Measurements from ENCODE around the gene SIAH1. TPM values are rescaled to one million over a fixed set of nuclear protein-coding genes. Genes with fewer than 3 reads are reported as not detected.
A peak's percentile ranks its signal among the peaks of the same experiment; 100 is the strongest.
"Not testable (repeated sequence)": the region's sequence is repeated elsewhere in the genome, so short reads cannot be mapped to it uniquely, and the experiment has no call there.

SIAH1 gene
- total RNA-seq, 4 donors from 2014 or later = 20.6 to 37.6 (median 34.4) TPM

GRCh38 chr16:48358419-48358818 lies 26.8 kb downstream of the SIAH1 start:
- DNase-seq (ENCODE audit: low spot score in 2 of 2) = no peak
- TF ChIP-seq POLR2A (IDR thresholded peaks at IDR 0.05) (no peak), CTCF (IDR thresholded peaks at IDR 0.05) (no peak)
- no peak overlapping the region for H3K4me3 ChIP-seq (ENCODE audit: low read depth, poor library complexity, severe bottlenecking)
- 93 to 97% methylated on average over 3 of the region's 3 CpGs for WGBS, 2 donors
- intact Hi-C loops (cut with DNase I; ENCODE audit: low total_unique reads) = no loop called here

GRCh38 chr16:48356633-48357376 lies 28.4 kb downstream of the SIAH1 start:
- TF ChIP-seq POLR2A (IDR thresholded peaks at IDR 0.05) (no peak), CTCF (IDR thresholded peaks at IDR 0.05) (no peak)
- intact Hi-C loops (cut with DNase I; ENCODE audit: low total_unique reads) = no loop called here
- no peak for DNase-seq (ENCODE audit: low spot score in 2 of 2)
- H3K4me3 ChIP-seq (ENCODE audit: low read depth, poor library complexity, severe bottlenecking) = no peak overlapping the region
- WGBS, 2 donors = 88 to 90% methylated on average over 4 of the region's 4 CpGs

GRCh38 chr16:48354877-48355855 lies 30.0 kb downstream of the SIAH1 start:
- WGBS, 2 donors = 84 to 87% methylated on average over 11 of the region's 11 CpGs
- no peak overlapping the region for H3K4me3 ChIP-seq (ENCODE audit: low read depth, poor library complexity, severe bottlenecking)
- no peak for DNase-seq (ENCODE audit: low spot score in 2 of 2)
- intact Hi-C loops (cut with DNase I; ENCODE audit: low total_unique reads) = loop anchor here (5.0 kb wide), 1 partner anchor 172 kb away; no protein-coding TSS in a partner anchor
- TF ChIP-seq CTCF (IDR thresholded peaks at IDR 0.05) = no peak
- TF ChIP-seq POLR2A (IDR thresholded peaks at IDR 0.05) = no peak

GRCh38 chr16:48354385-48354784 lies 30.8 kb downstream of the SIAH1 start:
- not testable (repeated sequence) for DNase-seq (ENCODE audit: low spot score in 2 of 2); H3K4me3 ChIP-seq (ENCODE audit: low read depth, poor library complexity, severe bottlenecking)
- intact Hi-C loops (cut with DNase I; ENCODE audit: low total_unique reads) = loop anchor here (5.0 kb wide), 1 partner anchor 173 kb away; no protein-coding TSS in a partner anchor
- 93 to 98% methylated on average over 5 of the region's 5 CpGs for WGBS, 2 donors

GRCh38 chr16:48353565-48354163 lies 31.5 kb downstream of the SIAH1 start:
- H3K4me3 ChIP-seq (ENCODE audit: low read depth, poor library complexity, severe bottlenecking) = no peak overlapping the region
- intact Hi-C loops (cut with DNase I; ENCODE audit: low total_unique reads) = loop anchor here (5.0 kb wide), 1 partner anchor 174 kb away; no protein-coding TSS in a partner anchor
- peak in 1 of 2 donors; percentile 60 for DNase-seq (ENCODE audit: low spot score in 2 of 2)
- 25 to 28% methylated on average over 7 of the region's 7 CpGs for WGBS, 2 donors
- no peak for TF ChIP-seq POLR2A (IDR thresholded peaks at IDR 0.05)
- TF ChIP-seq CTCF (IDR thresholded peaks at IDR 0.05) = peak in 1 of 3 donors; percentile 75

Data from lower leg skin (tissue), 4 donors.